K562 (cell line): ENCODE measurements around the gene AKT3. TPM values are rescaled to one million over a fixed set of nuclear protein-coding genes. Genes with fewer than 3 reads are reported as not detected.
A peak's percentile ranks its signal among the peaks of the same experiment; 100 is the strongest.

ENCODE experiments used
- ATAC-seq: fragments of 200-7000 bp; cut with Tn5 transposase; 3 replicates; pipeline ENCODE4 v1.9.1; 2020; ENCODE audit warnings: moderate library complexity
- BruUV-seq: library from RNA; stranded (reverse); fragments of 400-500 nt; replicated peaks from 2 replicates; lab custom pipeline; 2021; lab: Mats Ljungman, UMichigan
- CTCF ChIA-PET: fragments of 300-600 bp; formaldehyde crosslinking; extraction: SDS; loops from one replicate; lab custom pipeline; 2021; ENCODE audit warnings: low intra/inter-chr PET ratio; lab: Yijun Ruan, JAX
- POLR2A ChIA-PET: fragments of 300-600, 350-650 bp; sonication (Branson Sonifier 250); formaldehyde crosslinking; extraction: SDS; loops from one replicate; lab custom pipeline; 2021; ENCODE audit warnings: antibody characterized with exemption, inconsistent platforms; lab: Yijun Ruan, JAX
- DNase-seq, 4 experiments: peaks; one replicate each; pipeline versions ENCODE4 v3.0.0 to v3.0.0-alpha.2; 2011 to 2018; ENCODE audit warnings: low spot score in 3 of 4, mixed read lengths in 3 of 4; ENCODE audit errors: extremely low read depth in 1 of 4
- FAIRE-seq: peaks from 2 replicates; lab custom pipeline; 2011; peaks lifted over from hg19 to GRCh38; lab: Jason Lieb, UNC
- H2AFZ ChIP-seq: 2 replicates; pipeline ENCODE4 v1.6.0; 2011; ENCODE audit warnings: low read depth, low read length, control low read depth, inconsistent platforms
- H3K27ac ChIP-seq: fragments of 200-600 bp; 3 replicates; pipeline ENCODE4 v1.8.0; 2011; ENCODE audit warnings: low read depth, mild to moderate bottlenecking, control low read depth, inconsistent platforms, low read length, moderate library complexity, mixed read lengths; ENCODE audit errors: extremely low read depth
- H3K27me3 ChIP-seq, 2 experiments: fragments of 300-600 bp in 1 of 2; 2 replicates in 1 of 2; 3 replicates in 1 of 2; pipeline versions ENCODE4 v1.6.0 to v1.8.0; 2011; ENCODE audit warnings: inconsistent platforms in 2 of 2, low read length in 2 of 2, mild to moderate bottlenecking in 1 of 2, mixed read lengths in 1 of 2, moderate library complexity in 1 of 2; ENCODE audit not compliant: control insufficient read depth in 2 of 2, insufficient read depth in 2 of 2
- H3K36me3 ChIP-seq: fragments of 300-600 bp; 3 replicates; pipeline ENCODE4 v1.8.0; 2011; ENCODE audit warnings: mild to moderate bottlenecking, low read length, inconsistent platforms; ENCODE audit not compliant: control insufficient read depth, insufficient read depth
- H3K4me1 ChIP-seq, 2 experiments: fragments of 200-600 bp in 1 of 2; replicated peaks in 1 of 2; 2 replicates in 1 of 2; 3 replicates in 1 of 2; pipeline versions ENCODE4 v1.5.1 to v1.8.0; 2011; ENCODE audit warnings: inconsistent platforms in 2 of 2, low read length in 2 of 2, mild to moderate bottlenecking in 1 of 2, mixed read lengths in 1 of 2, moderate library complexity in 1 of 2; ENCODE audit not compliant: control insufficient read depth in 2 of 2, insufficient read depth in 2 of 2
- H3K4me2 ChIP-seq: 2 replicates; pipeline ENCODE4 v1.6.1; 2011; ENCODE audit warnings: low read length, control low read depth, inconsistent platforms, mixed read lengths; ENCODE audit not compliant: insufficient read depth
- H3K4me3 ChIP-seq: fragments of 200-600 bp; sonication (generic), shearing (Covaris generic); 2 replicates; pipeline ENCODE4 v1.5.1; 2016; ENCODE audit warnings: control low read depth, inconsistent platforms
- H3K79me2 ChIP-seq: fragments of 200-600 bp; 3 replicates; pipeline ENCODE4 v1.8.0; 2011; ENCODE audit warnings: low read length, inconsistent platforms; ENCODE audit not compliant: control insufficient read depth, insufficient read depth
- H3K9ac ChIP-seq, 2 experiments: 2 replicates each; pipeline versions ENCODE4 v1.6.0 to v1.6.1; 2011; ENCODE audit warnings: low read depth in 2 of 2, low read length in 2 of 2, control low read depth in 1 of 2, inconsistent platforms in 1 of 2, mild to moderate bottlenecking in 1 of 2, mixed read lengths in 1 of 2; ENCODE audit not compliant: insufficient read depth in 1 of 2
- H3K9me1 ChIP-seq: one replicate; pipeline ENCODE4 v1.6.0; 2011; ENCODE audit warnings: inconsistent platforms, mild to moderate bottlenecking, low read length, moderate library complexity; ENCODE audit not compliant: control insufficient read depth, insufficient read depth
- H3K9me3 ChIP-seq: replicated peaks from 2 replicates; pipeline ENCODE4 v1.5.1; 2011; ENCODE audit warnings: low read depth, low read length, inconsistent platforms; ENCODE audit not compliant: control insufficient read depth, insufficient read depth
- H4K20me1 ChIP-seq: replicated peaks from 2 replicates; pipeline ENCODE4 v1.6.1; 2011; ENCODE audit warnings: low read length, inconsistent platforms, mixed read lengths; ENCODE audit not compliant: control insufficient read depth, insufficient read depth
- EGR1 ChIP-seq: fragments of 450-650 bp; conservative IDR thresholded peaks from 2 replicates; pipeline ENCODE4 v1.6.1; 2017; ENCODE audit warnings: mild to moderate bottlenecking
- FOXA3 ChIP-seq, 2 experiments: fragments of 450-650 bp in 1 of 2; sonication (generic) in 1 of 2; formaldehyde crosslinking; IDR thresholded peaks in 1 of 2; conservative IDR thresholded peaks in 1 of 2; 2 replicates each; pipeline versions ENCODE4 v1.4.0 to v1.8.0; 2020 to 2022; ENCODE audit warnings: mild to moderate bottlenecking in 2 of 2, missing genetic modification reagents in 1 of 2
- PCBP1 ChIP-seq: fragments of 200-400 bp; formaldehyde crosslinking; IDR thresholded peaks from 2 replicates; pipeline ENCODE4 v1.6.1; 2018; ENCODE audit warnings: mild to moderate bottlenecking, low read depth, low read length; ENCODE audit not compliant: poor library complexity, severe bottlenecking
- RBM14 ChIP-seq: fragments of 200-400 bp; formaldehyde crosslinking; IDR thresholded peaks from 2 replicates; pipeline ENCODE4 v1.6.1; 2018; ENCODE audit warnings: low read depth, mild to moderate bottlenecking, low read length, moderate library complexity, borderline replicate concordance; ENCODE audit not compliant: insufficient read depth
- SFPQ ChIP-seq: fragments of 200-400 bp; formaldehyde crosslinking; IDR thresholded peaks from 2 replicates; pipeline ENCODE4 v1.6.1; 2017; ENCODE audit warnings: mild to moderate bottlenecking, low read depth, low read length, moderate library complexity
- TFAP4 ChIP-seq: sonication (generic); formaldehyde crosslinking; IDR thresholded peaks from 2 replicates; pipeline ENCODE4 v1.8.0; 2022; ENCODE audit warnings: missing genetic modification reagents, mild to moderate bottlenecking, moderate library complexity, borderline replicate concordance
- ZNF24 ChIP-seq: fragments of 450-650 bp; IDR thresholded peaks from 2 replicates; pipeline ENCODE4 v1.6.1; 2016
- ZNF740 ChIP-seq, 3 experiments: fragments of 200-800 bp in 1 of 3; sonication (Bioruptor generic) in 1 of 3; sonication (generic) in 1 of 3; formaldehyde crosslinking in 1 of 3; IDR thresholded peaks; 2 replicates each; pipeline versions ENCODE4 v1.6.1 to v1.8.0; 2016 to 2022; ENCODE audit warnings: mild to moderate bottlenecking in 2 of 3, missing compliant biosample characterization in 2 of 3, missing genetic modification characterization in 2 of 3, missing genetic modification reagents in 1 of 3
- WGBS: fragments of 100-300 bp; shearing (Covaris generic); methylation state at CpG from one replicate; pipeline ENCODE4 v1.1.6; 2016; ENCODE audit warnings: low coverage, mixed read lengths; ENCODE audit not compliant: insufficient coverage; ENCODE audit errors: missing lambda C conversion rate; 5-methylcytosine and 5-hydroxymethylcytosine counted together
- in situ Hi-C: fragments of 300-500 bp; cut with MboI; formaldehyde crosslinking; loops from 4 replicates; pipeline ENCODE4 v1.15.0; 2018; ENCODE audit warnings: inconsistent platforms, mixed read lengths
- intact Hi-C: fragments of 100-400 bp; cut with micrococcal nuclease; formaldehyde crosslinking; loops from 2 replicates; pipeline ENCODE4 v1.14.2; 2022
- polyA plus RNA-seq, 8 experiments: library from polyadenylated mRNA; depleted of rRNA in 4 of 8; stranded (reverse) in 5 of 8; unstranded in 3 of 8; fragments of >200 nt; fragmentation: Nextera tagmentation in 2 of 8; fragmentation: Illumina TruSeq in 1 of 8; extraction: Ambion mirVana in 2 of 8; extraction: Trizol in 1 of 8; gene quantifications; 2 replicates each; pipeline versions ENCODE4 v1.2.1 to v1.2.3, GENCODE V29; 2011 to 2014; ENCODE audit warnings: inconsistent platforms in 1 of 8, missing spikeins in 1 of 8
- total RNA-seq, 7 experiments: library from RNA; depleted of rRNA in 6 of 7; stranded (reverse); fragments of >200 nt in 6 of 7; fragmentation: Illumina TruSeq in 2 of 7; extraction: Trizol in 2 of 7; gene quantifications; 2 replicates each; pipeline versions ENCODE4 v1.2.1 to v1.2.3, GENCODE V29; 2011 to 2021; ENCODE audit warnings: low replicate concordance in 1 of 7
- TF ChIP-seq, protein P1 (sequence below): fragments of 250-450 bp; sonication (Bioruptor Pico); IDR thresholded peaks from 2 replicates; pipeline ENCODE4 v1.5.0; 2020; ENCODE audit warnings: mild to moderate bottlenecking

AKT3 gene
- total and polyA plus RNA-seq, 9 of the 15 experiments (the other 6 are each of a cell fraction or from before 2014, with no cell fraction given), result 0.04 to 0.54 (median 0.18) TPM; not detected in 1

DNA sequence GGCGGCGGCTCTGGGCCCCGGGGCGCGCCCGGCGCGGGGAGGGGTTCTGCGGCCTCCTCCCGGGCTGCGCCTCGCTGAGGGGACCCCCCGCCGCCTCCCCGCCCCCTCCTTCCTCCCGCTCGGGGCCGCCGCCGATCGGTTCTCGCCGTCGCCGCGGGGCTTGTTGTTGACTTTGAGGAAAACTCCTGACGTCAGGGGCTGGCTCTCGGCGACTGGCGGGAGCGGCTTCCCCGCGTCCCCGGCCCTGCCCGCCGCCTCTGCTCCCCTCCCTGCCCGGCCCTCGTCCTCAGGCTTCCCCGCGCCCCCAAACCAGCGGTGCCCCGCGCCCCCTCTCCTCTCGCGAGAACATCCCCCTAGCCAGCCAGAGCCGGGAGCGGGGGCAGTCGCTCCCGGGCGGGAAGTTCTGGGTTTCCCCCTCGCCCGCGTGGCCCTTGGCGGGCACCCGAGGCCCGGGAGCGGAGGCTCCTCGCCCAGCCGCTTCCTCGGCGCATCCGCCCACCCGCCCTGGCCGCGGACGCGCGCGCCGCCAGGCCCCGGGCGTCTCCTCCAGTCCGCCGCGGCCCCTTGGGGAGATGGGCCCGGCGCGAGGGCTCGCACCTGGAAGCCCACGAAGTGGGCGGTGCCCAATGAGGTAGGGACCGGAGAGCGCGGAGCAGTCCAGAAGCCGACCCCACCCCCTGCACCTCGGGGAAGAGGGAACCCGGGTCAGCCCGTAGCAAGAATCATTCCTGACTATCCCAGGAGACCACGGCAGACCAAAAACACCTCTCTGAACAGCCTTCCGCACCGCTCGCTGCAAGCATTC, 611 bp upstream of the AKT3 start (continued):
- 0 out of 2 replicates have a peak, but pooled peaks have one; percentile 61 for TF ChIP-seq TFAP4
- TF ChIP-seq RBM14, result no peak

DNA sequence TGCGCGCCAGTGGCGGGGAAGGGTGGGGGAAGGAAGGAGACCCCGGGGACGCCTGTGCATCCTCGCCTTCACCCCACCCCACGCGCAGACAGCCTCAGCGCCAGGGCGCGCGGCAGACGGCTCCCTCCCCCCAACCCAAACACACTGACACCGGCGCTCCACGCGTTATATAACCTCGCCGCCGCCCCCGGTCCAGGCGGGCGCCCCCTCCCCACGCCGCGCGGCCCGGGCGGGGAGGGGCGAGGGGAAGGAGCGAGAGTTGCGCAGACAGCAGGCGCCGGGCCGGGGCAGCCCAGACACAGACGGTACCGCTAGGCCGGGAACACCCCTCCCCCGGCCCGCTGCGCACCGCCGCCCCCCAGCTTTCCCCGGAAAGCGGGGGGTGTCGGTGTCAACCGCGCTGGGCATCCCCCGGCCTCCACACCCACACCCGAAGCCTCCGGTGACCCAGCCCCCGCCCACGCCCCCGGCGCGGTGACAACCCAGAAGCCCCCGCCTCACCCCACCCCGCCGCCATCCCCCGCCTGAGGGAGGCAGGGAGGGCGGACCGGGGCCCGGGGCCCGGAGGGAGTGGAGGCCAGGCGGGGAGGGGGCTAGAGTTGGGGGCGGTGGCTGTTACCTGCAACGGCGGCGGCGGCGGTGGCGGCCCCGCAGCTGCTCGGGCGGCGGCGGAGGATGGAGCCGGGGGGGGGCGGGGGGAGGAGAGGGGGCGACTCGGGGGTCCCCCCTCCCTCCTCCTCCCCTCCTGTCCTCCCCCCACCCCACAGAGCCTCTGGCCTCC, 432 bp downstream of the AKT3 start:
- Histone ChIP-seq H3K4me3 (peak overlapping the region; percentile 52), H3K27ac (no peak overlapping the region), H3K9me1 (no peaks in the 10 kb centered on the region), H3K9ac (no peak overlapping the region), H3K36me3 (no peaks in the 10 kb centered on the region), H3K79me2 (no peaks in the 10 kb centered on the region), H3K27me3 (peaks cover 4 to 6% of the 10 kb centered on the region in 2 experiments; a peak in 3 of 5 replicates), H4K20me1 (no peaks in the 10 kb centered on the region), H3K4me1 (peaks cover 4 to 17% of the 10 kb centered on the region in 2 experiments; a peak in 3 of 5 replicates), H2AFZ (no peak overlapping the region), H3K4me2 (no peak overlapping the region), H3K9me3 (no peaks in the 10 kb centered on the region)
- intact Hi-C loops, result no loop called here
- peak; percentile 13; the same call in 2 of the 3 replicates for ATAC-seq
- peak in 3 of 4 experiments; percentile 5 to 48 (median 39) for DNase-seq
- POLR2A ChIA-PET, result no interaction called here
- WGBS, result 14% methylated on average over 24 of the region's 81 CpGs
- in situ Hi-C loops, result no loop called here
- CTCF ChIA-PET, result no interaction called here
- TF ChIP-seq, protein P1, sequence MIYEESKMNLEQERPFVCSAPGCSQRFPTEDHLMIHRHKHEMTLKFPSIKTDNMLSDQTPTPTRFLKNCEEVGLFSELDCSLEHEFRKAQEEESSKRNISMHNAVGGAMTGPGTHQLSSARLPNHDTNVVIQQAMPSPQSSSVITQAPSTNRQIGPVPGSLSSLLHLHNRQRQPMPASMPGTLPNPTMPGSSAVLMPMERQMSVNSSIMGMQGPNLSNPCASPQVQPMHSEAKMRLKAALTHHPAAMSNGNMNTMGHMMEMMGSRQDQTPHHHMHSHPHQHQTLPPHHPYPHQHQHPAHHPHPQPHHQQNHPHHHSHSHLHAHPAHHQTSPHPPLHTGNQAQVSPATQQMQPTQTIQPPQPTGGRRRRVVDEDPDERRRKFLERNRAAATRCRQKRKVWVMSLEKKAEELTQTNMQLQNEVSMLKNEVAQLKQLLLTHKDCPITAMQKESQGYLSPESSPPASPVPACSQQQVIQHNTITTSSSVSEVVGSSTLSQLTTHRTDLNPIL (CRISPR knock-in tag), result no peak
- TF ChIP-seq ZNF740 (CRISPR knock-in tag; IDR thresholded peaks at IDR 0.05), result no peak
- TF ChIP-seq ZNF740 (tag; IDR thresholded peaks at IDR 0.05), result peak in 1 of 2 experiments; percentile 71; a peak in 1 of 4 replicates
- no peak for TF ChIP-seq ZNF24
- TF ChIP-seq EGR1, result peak; percentile 43; the same call in 1 of the 2 replicates
- peak; percentile 67 for TF ChIP-seq PCBP1
- no peak for TF ChIP-seq FOXA3 (CRISPR knock-in tag; conservative IDR thresholded peaks at IDR 0.05 in 1 of 2, IDR thresholded peaks at IDR 0.05 in 1 of 2)
- no peak for TF ChIP-seq SFPQ
- no peak for FAIRE-seq
- no TSS peak for BruUV-seq
